Activated T-helper 1 cell treated with anti-CD3 and anti-CD28 coated beads, Interleukin-12 subunit alpha, Interleukin-12 subunit beta, Interleukin-2, Interleukin-4 antibody, amounts not matched to agents 30 ng/mL and 10 ng/mL and 1 ng/mL, durations not matched to agents 14 hours and 24 hours and 36 hours (primary cell): ENCODE data around the gene SHTN1. TPM values are rescaled to one million over a fixed set of nuclear protein-coding genes. Genes with fewer than 3 reads are reported as not detected.

Experiments
- DNase-seq: peaks from one replicate; pipeline ENCODE4 v3.0.0; 2021; ENCODE audit warnings: low spot score
- H3K27ac Mint-ChIP-seq: one replicate; pipeline ENCODE4 v1.8.0; 2021; ENCODE audit warnings: mild to moderate bottlenecking, mixed read lengths
- H3K27me3 Mint-ChIP-seq: one replicate; pipeline ENCODE4 v1.8.0; 2022; ENCODE audit warnings: mild to moderate bottlenecking, moderate library complexity, mixed read lengths; ENCODE audit not compliant: insufficient read depth
- H3K36me3 Mint-ChIP-seq: one replicate; pipeline ENCODE4 v1.8.0; 2021; ENCODE audit warnings: low read depth, mixed read lengths
- H3K4me1 Mint-ChIP-seq: one replicate; pipeline ENCODE4 v1.8.0; 2021; ENCODE audit warnings: low read depth, mixed read lengths
- H3K4me3 Mint-ChIP-seq: one replicate; pipeline ENCODE4 v1.8.0; 2021; ENCODE audit warnings: mild to moderate bottlenecking, moderate library complexity, mixed read lengths
- H3K9me3 Mint-ChIP-seq: one replicate; pipeline ENCODE4 v1.8.0; 2021; ENCODE audit warnings: mixed read lengths
- intact Hi-C: fragments of 100-400 bp; cut with micrococcal nuclease; formaldehyde crosslinking; loops from one replicate; pipeline ENCODE4 v1.15.1; 2024
- total RNA-seq: library from RNA; stranded (reverse); gene quantifications from 2 replicates; pipeline ENCODE4 v1.2.3, GENCODE V29; 2022

SHTN1 gene
- total RNA-seq, 1 donor from 2014 or later, result not detected

GRCh38 chr10:116848032-116848943 is 156.7 kb downstream of the SHTN1 start:
- no peak for DNase-seq
- H3K4me3 Mint-ChIP-seq, result no peak overlapping the region
- H3K27ac Mint-ChIP-seq, result no peak overlapping the region
- no peaks in the 10 kb centered on the region for H3K36me3 Mint-ChIP-seq
- no peaks in the 10 kb centered on the region for H3K9me3 Mint-ChIP-seq
- peaks cover 47% of the 10 kb centered on the region for H3K27me3 Mint-ChIP-seq
- intact Hi-C loops, result no loop called here
- peaks cover 10% of the 10 kb centered on the region for H3K4me1 Mint-ChIP-seq

- no peak for DNase-seq
- H3K27me3 Mint-ChIP-seq, result peaks cover 38% of the 10 kb centered on the region
- no peak overlapping the region for H3K4me3 Mint-ChIP-seq
- intact Hi-C loops, result no loop called here
- H3K36me3 Mint-ChIP-seq, result no peaks in the 10 kb centered on the region
- H3K27ac Mint-ChIP-seq, result no peak overlapping the region
- peaks cover 10% of the 10 kb centered on the region for H3K4me1 Mint-ChIP-seq
- H3K9me3 Mint-ChIP-seq, result no peaks in the 10 kb centered on the region
These were observed 159.2 kb downstream of the SHTN1 start for GRCh38 chr10:116845823-116846222.

DNA sequence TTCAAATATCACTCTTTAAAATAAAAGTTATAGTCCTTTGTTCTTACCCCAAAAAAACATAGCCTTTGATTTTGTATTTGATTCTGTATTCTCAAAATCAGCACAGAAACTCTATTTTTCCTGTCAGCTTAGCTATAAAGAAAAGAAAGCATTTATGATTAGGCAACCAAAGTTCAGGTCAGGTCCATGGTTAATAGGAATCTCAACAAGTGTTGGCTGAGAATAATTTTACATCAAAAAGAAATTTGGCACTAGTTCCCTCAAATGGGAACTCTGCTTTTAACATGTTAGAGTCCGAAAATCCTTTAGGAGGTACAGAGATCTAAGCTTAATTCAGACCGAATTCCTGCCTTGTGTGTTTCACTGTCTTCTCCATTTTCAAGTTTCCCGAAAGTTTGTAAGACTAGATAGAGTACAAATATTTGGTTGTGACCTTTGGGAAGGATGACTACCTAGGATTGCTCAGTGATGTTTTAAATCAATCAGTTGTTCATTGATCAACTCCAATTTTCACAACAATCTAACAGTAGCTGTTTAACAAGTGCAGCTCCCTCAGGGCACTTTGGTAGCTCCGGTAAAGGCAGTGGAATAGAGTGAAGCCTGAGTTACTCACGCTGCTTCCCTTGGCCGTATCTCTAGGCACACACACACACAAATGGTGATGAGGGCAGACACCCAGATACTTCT is 164.5 kb downstream of the SHTN1 start:
- Mint-ChIP-seq H3K27me3 (peaks cover 7% of the 10 kb centered on the region), H3K27ac (no peak overlapping the region), H3K4me1 (no peaks in the 10 kb centered on the region), H3K4me3 (no peak overlapping the region), H3K36me3 (no peaks in the 10 kb centered on the region), H3K9me3 (no peaks in the 10 kb centered on the region)
- no peak for DNase-seq
- intact Hi-C loops, result no loop called here

DNA sequence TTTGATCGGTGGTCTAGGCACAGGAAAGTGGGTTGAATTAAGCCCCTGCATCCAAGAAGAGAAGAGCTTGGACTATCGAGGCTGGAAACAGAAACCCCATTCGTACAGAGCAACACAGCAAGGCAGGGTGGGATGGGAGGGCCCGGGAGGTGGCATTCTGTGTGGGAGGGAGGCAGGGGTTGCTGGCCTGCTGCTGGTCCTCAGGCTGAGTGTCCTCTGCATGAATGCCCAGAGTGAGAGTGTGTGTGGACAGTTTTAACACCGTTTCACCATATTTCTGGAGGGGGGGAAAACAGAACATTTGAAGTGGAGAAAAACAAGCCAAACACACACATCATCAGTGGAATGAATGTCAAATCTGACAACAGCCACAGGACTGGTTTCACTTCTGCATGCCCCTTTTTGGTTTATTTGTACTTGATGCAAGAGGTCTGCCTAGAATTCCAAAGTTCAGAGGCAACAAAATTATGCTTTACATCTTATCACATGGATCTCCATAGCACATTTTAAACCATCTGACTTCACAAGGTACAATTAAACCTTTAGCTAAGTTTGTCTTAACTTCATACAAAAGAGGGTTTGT is 166.8 kb downstream of the SHTN1 start:
- Mint-ChIP-seq H3K27me3 (peaks cover 9% of the 10 kb centered on the region), H3K27ac (no peak overlapping the region), H3K36me3 (no peaks in the 10 kb centered on the region), H3K4me3 (no peak overlapping the region), H3K9me3 (no peaks in the 10 kb centered on the region), H3K4me1 (no peaks in the 10 kb centered on the region)
- DNase-seq, result no peak
- intact Hi-C loops, result no loop called here

- Mint-ChIP-seq H3K9me3 (no peaks in the 10 kb centered on the region), H3K27ac (no peak overlapping the region), H3K4me1 (no peaks in the 10 kb centered on the region), H3K4me3 (no peak overlapping the region), H3K36me3 (no peaks in the 10 kb centered on the region), H3K27me3 (peaks cover 9% of the 10 kb centered on the region)
- intact Hi-C loops, result no loop called here
- DNase-seq, result no peak
These were observed 168.0 kb downstream of the SHTN1 start for GRCh38 chr10:116836902-116837523.

DNA sequence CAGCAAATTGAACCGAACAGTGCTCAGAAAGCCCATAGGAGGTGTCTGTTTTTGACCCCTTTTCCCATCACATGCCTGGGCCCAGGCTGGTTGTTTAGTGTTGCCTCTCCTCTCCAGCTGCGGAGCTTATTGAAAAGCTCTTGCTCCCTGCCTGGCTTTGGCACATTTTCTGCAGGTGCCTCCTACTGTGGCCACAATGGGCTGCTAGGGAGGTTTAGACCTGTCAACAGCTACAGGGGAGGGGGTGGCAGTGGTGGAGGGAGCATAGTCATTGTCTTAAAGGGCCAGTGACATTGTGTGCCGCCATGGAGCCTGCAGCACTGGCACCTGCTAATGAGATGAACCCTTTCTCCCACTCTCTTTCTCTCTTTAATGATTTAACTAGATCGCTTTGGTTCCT is 168.9 kb downstream of the SHTN1 start:
- no peaks in the 10 kb centered on the region for H3K36me3 Mint-ChIP-seq
- H3K9me3 Mint-ChIP-seq, result no peaks in the 10 kb centered on the region
- no peaks in the 10 kb centered on the region for H3K4me1 Mint-ChIP-seq
- peaks cover 9% of the 10 kb centered on the region for H3K27me3 Mint-ChIP-seq
- no peak overlapping the region for H3K27ac Mint-ChIP-seq
- H3K4me3 Mint-ChIP-seq, result no peak overlapping the region
- intact Hi-C loops, result no loop called here
- no peak for DNase-seq

GRCh38 chr10:116835658-116836057 is 169.3 kb downstream of the SHTN1 start:
- Mint-ChIP-seq H3K27me3 (peaks cover 7% of the 10 kb centered on the region), H3K36me3 (no peaks in the 10 kb centered on the region), H3K27ac (no peak overlapping the region), H3K9me3 (no peaks in the 10 kb centered on the region), H3K4me3 (no peak overlapping the region), H3K4me1 (no peaks in the 10 kb centered on the region)
- intact Hi-C loops, result no loop called here
- no peak for DNase-seq

GRCh38 chr10:116833986-116834985 is 170.7 kb downstream of the SHTN1 start:
- H3K9me3 Mint-ChIP-seq, result peaks cover under 1% of the 10 kb centered on the region
- DNase-seq, result no peak
- no peaks in the 10 kb centered on the region for H3K4me1 Mint-ChIP-seq
- H3K27me3 Mint-ChIP-seq, result peaks cover 6% of the 10 kb centered on the region
- intact Hi-C loops, result no loop called here
- no peak overlapping the region for H3K27ac Mint-ChIP-seq
- H3K36me3 Mint-ChIP-seq, result no peaks in the 10 kb centered on the region
- no peak overlapping the region for H3K4me3 Mint-ChIP-seq

GRCh38 chr10:116831790-116832189 is 173.2 kb downstream of the SHTN1 start:
- Mint-ChIP-seq H3K36me3 (no peaks in the 10 kb centered on the region), H3K4me1 (no peaks in the 10 kb centered on the region), H3K27ac (no peak overlapping the region), H3K4me3 (no peak overlapping the region), H3K9me3 (peaks cover 4% of the 10 kb centered on the region), H3K27me3 (peaks cover 4% of the 10 kb centered on the region)
- intact Hi-C loops, result no loop called here
- DNase-seq, result no peak

Other genes starting within 250 kb of the SHTN1 start
- gene ENO4, start 155.7 kb downstream of the SHTN1 start, total RNA-seq, result not detected in 2 replicates
- not detected in 2 replicates for gene VAX1, start 133.1 kb upstream of the SHTN1 start, total RNA-seq
- not detected in 2 replicates for gene KCNK18, start 192.3 kb upstream of the SHTN1 start, total RNA-seq
- gene SLC18A2, start 235.9 kb upstream of the SHTN1 start, total RNA-seq, result not detected in 2 replicates